ENCODE data around the gene NR1H2.
"Not testable (repeated sequence)": the region's sequence is repeated elsewhere in the genome, so short reads cannot be mapped to it uniquely, and the experiment has no call there.

Gene NR1H2

GRCh38 chr19:50376166-50377050, at the start of gene NR1H2:
Gene NR1H2 (plus strand): TSS chr19:50376457. CDS start chr19:50377606, 1,149 bp downstream.
- no peak for TF ChIP-seq CTCF (conservative IDR thresholded peaks at IDR 0.05; ENCODE audit: low read depth, low read length)
- peak; percentile 91 for DNase-seq (ENCODE audit: low read depth)
- peak within 1 kb of the TSS; percentile 93 for H3K4me3 ChIP-seq (ENCODE audit: low read length)

- no peak for TF ChIP-seq CTCF (conservative IDR thresholded peaks at IDR 0.05; ENCODE audit: low read depth, low read length)
- H3K4me3 ChIP-seq (ENCODE audit: low read length), result no peak overlapping the region
- DNase-seq (ENCODE audit: low read depth), result no peak
Observed at GRCh38 chr19:50327013-50327412, 49.2 kb upstream of the NR1H2 start.

- no peak overlapping the region for H3K4me3 ChIP-seq (ENCODE audit: low read length)
- no peak for DNase-seq (ENCODE audit: low read depth)
- no peak for TF ChIP-seq CTCF (conservative IDR thresholded peaks at IDR 0.05; ENCODE audit: low read depth, low read length)
Observed at GRCh38 chr19:50327461-50328223, 48.6 kb upstream of the NR1H2 start.

- no peak for DNase-seq (ENCODE audit: low read depth)
- H3K4me3 ChIP-seq (ENCODE audit: low read length), result no peak overlapping the region
- TF ChIP-seq CTCF (conservative IDR thresholded peaks at IDR 0.05; ENCODE audit: low read depth, low read length), result no peak
Observed at GRCh38 chr19:50328224-50328872, 47.9 kb upstream of the NR1H2 start.

- no peak overlapping the region for H3K4me3 ChIP-seq (ENCODE audit: low read length)
- peak; percentile 3 for TF ChIP-seq CTCF (conservative IDR thresholded peaks at IDR 0.05; ENCODE audit: low read depth, low read length)
- no peak for DNase-seq (ENCODE audit: low read depth)
Observed at GRCh38 chr19:50328873-50329145, 47.4 kb upstream of the NR1H2 start.

GRCh38 chr19:50329146-50329925, 46.9 kb upstream of the NR1H2 start, which contains the start of gene KCNC3:
Gene KCNC3 (minus strand): TSS chr19:50329377. CDS start chr19:50329082, 295 bp downstream.
- DNase-seq (ENCODE audit: low read depth), result peak; percentile 90
- TF ChIP-seq CTCF (conservative IDR thresholded peaks at IDR 0.05; ENCODE audit: low read depth, low read length), result no peak
- H3K4me3 ChIP-seq (ENCODE audit: low read length), result peak within 1 kb of the TSS; percentile 26

- H3K4me3 ChIP-seq (ENCODE audit: low read length), result peak overlapping the region; percentile 26
Observed at GRCh38 chr19:50329926-50330294, 46.3 kb upstream of the NR1H2 start.

More at GRCh38 chr19:50329926-50330294, 46.3 kb upstream of the NR1H2 start:
- DNase-seq (ENCODE audit: low read depth), result not testable (repeated sequence)

Measured in retinal pigment epithelial cell (primary cell).